ENCODE results near the gene BTBD19.

BTBD19 gene

DNA sequence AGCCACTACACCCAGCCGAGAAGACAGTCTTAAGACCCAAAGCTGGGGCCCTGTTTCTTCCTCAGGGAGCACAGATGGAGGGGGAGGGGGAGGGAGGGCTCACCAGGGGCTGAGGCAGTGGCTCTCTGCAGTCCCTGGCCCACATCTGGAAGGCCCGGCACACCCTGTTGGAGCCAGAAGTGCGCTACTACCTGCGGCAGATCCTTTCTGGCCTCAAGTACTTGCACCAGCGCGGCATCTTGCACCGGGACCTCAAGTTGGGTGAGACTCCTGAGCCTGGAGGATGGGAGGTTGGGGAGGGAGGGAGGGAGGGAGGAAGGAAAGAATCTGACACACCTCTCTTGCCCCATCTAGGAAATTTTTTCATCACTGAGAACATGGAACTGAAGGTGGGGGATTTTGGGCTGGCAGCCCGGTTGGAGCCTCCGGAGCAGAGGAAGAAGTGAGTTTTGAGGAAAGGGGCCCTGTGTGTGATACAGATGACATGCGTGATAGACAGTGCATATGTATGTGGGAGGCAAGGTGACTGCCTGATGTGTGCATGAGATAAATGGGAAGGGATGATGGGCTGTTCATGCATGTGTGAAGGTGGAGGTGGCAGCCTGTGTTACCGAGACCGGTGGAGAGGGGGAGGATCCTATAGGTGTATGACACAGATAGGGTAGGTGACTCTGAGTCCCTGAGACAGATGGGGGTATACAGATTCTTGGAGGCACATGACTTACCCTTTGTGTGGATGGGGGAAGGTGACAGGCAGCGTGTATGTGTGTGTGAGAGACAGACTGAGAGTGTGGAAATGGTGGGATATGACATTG, 6.6 kb upstream of the BTBD19 start:
- peak; percentile 93 for FAIRE-seq

DNA sequence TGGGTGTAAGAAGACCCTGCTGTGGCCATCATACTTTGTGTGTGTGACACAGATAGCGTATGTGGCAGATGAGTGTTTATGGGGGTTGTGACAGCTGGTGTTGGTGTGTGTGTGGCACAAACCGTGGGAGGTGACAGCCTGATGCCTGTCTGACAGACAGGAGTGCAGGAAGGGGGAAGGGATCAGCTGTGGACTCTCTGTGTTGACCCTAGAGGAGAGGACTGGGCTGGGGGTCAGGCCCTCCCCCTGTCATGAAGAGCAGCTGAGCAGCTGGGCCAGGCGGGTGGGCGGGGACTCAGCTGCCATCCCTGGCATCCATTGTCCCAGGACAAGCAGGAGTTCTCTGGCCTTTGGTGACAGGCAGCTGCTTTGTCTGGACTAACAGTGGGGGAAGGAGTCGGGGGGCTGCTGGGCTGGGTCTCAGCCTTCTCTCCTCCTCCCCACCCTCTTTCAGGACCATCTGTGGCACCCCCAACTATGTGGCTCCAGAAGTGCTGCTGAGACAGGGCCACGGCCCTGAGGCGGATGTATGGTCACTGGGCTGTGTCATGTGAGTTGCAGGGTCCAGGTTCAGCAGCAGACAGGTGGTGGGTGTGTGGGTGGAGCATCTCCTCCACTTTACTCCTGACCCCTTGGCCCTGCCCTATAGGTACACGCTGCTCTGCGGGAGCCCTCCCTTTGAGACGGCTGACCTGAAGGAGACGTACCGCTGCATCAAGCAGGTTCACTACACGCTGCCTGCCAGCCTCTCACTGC, 5.8 kb upstream of the BTBD19 start:
- no peak for TF ChIP-seq SPI1 (IDR thresholded peaks at IDR 0.05; ENCODE audit: low read depth, low read length)
- no peak for TF ChIP-seq POU2F2 (IDR thresholded peaks at IDR 0.05; ENCODE audit: low read depth, low read length)
- no peak; the same call in 1 of the 2 replicates for TF ChIP-seq POLR2AphosphoS5 (IDR thresholded peaks at IDR 0.05; ENCODE audit: low read depth, low read length)
- no peak for TF ChIP-seq PAX5 (IDR thresholded peaks at IDR 0.05; ENCODE audit: insufficient read depth, low read length, severe bottlenecking)
- TF ChIP-seq POLR2A (IDR thresholded peaks at IDR 0.05; ENCODE audit: low read depth, low read length) = no peak
- no peak for TF ChIP-seq TAF1 (IDR thresholded peaks at IDR 0.05; ENCODE audit: low read depth, low read length)
- peak; percentile 69 for FAIRE-seq
- DNase-seq (ENCODE audit: insufficient read length, low spot score) = no peak

More for the DNA sequence above, 6.6 kb upstream of the BTBD19 start:
- DNase-seq (ENCODE audit: insufficient read length, low spot score) = no peak
- TF ChIP-seq POU2F2 (IDR thresholded peaks at IDR 0.05; ENCODE audit: low read depth, low read length) (peak; percentile 23; the same call in 1 of the 2 replicates), TAF1 (IDR thresholded peaks at IDR 0.05; ENCODE audit: low read depth, low read length) (no peak)

DNA sequence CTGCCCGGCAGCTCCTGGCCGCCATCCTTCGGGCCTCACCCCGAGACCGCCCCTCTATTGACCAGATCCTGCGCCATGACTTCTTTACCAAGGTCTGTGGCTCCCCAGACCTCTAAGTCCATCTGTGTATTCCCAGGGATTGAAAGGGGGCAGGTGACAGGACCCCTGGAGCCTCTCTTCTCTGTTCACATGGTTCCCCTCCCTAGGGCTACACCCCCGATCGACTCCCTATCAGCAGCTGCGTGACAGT, 5.3 kb upstream of the BTBD19 start:
- DNase-seq (ENCODE audit: insufficient read length, low spot score) = no peak
- TF ChIP-seq SPI1 (IDR thresholded peaks at IDR 0.05; ENCODE audit: low read depth, low read length) (no peak), POLR2A (IDR thresholded peaks at IDR 0.05; ENCODE audit: low read depth, low read length) (no peak), TAF1 (IDR thresholded peaks at IDR 0.05; ENCODE audit: low read depth, low read length) (no peak), PAX5 (IDR thresholded peaks at IDR 0.05; ENCODE audit: insufficient read depth, low read length, severe bottlenecking) (no peak), POLR2AphosphoS5 (IDR thresholded peaks at IDR 0.05; ENCODE audit: low read depth, low read length) (no peak)
- FAIRE-seq = no peak

DNA sequence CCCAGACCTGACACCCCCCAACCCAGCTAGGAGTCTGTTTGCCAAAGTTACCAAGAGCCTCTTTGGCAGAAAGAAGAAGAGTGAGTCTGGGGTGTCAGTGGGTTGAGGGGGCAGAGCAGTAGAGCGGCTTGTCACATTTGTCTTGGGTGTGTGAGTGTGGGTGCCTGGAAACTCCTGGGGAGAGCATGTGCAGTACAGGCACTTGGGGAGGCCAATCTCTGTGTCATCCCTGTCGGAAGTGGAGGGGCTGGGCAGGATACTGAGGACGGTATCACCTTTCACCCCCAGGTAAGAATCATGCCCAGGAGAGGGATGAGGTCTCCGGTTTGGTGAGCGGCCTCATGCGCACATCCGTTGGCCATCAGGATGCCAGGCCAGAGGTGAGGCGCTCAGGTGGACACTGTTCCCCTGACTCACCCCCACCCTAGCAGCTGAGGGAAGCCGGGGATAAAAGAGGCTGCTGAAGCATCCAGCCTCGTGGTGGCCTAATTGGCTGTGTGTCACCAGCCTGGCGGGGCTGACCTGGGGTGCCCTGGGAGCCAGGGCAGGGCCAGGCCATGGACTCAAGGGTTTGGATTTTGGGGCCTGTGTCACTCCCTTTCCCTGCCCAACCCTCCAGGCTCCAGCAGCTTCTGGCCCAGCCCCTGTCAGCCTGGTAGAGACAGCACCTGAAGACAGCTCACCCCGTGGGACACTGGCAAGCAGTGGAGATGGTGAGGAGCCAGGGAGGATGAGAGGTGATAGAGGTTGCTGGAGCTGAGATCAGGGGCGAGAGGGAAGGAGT, 4.8 kb upstream of the BTBD19 start:
- no peak for FAIRE-seq
- TF ChIP-seq PAX5 (IDR thresholded peaks at IDR 0.05; ENCODE audit: insufficient read depth, low read length, severe bottlenecking) = no peak
- TF ChIP-seq POU2F2 (IDR thresholded peaks at IDR 0.05; ENCODE audit: low read depth, low read length) = no peak
- TF ChIP-seq SPI1 (IDR thresholded peaks at IDR 0.05; ENCODE audit: low read depth, low read length) = no peak
- TF ChIP-seq POLR2A (IDR thresholded peaks at IDR 0.05; ENCODE audit: low read depth, low read length) = no peak
- TF ChIP-seq POLR2AphosphoS5 (IDR thresholded peaks at IDR 0.05; ENCODE audit: low read depth, low read length) = no peak
- no peak for TF ChIP-seq TAF1 (IDR thresholded peaks at IDR 0.05; ENCODE audit: low read depth, low read length)
- no peak for DNase-seq (ENCODE audit: insufficient read length, low spot score)

DNA sequence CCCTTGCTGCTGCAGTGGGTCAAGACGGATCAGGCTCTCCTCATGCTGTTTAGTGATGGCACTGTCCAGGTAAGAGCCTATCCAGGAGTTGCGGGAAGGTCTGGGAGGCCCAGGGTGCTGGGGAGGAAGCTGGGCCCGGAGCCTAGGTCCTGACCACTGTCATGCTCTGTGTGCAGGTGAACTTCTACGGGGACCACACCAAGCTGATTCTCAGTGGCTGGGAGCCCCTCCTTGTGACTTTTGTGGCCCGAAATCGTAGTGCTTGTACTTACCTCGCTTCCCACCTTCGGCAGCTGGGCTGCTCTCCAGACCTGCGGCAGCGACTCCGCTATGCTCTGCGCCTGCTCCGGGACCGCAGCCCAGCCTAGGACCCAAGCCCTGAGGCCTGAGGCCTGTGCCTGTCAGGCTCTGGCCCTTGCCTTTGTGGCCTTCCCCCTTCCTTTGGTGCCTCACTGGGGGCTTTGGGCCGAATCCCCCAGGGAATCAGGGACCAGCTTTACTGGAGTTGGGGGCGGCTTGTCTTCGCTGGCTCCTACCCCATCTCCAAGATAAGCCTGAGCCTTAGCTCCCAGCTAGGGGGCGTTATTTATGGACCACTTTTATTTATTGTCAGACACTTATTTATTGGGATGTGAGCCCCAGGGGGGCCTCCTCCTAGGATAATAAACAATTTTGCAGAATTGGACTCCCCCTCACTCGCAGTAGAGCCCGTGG, 2.9 kb upstream of the BTBD19 start:
- DNase-seq (ENCODE audit: insufficient read length, low spot score) = no peak
- no peak for FAIRE-seq
- TF ChIP-seq TAF1 (IDR thresholded peaks at IDR 0.05; ENCODE audit: low read depth, low read length) (no peak), POLR2A (IDR thresholded peaks at IDR 0.05; ENCODE audit: low read depth, low read length) (0 out of 2 replicates have a peak, but pooled peaks have one; percentile 33), PAX5 (IDR thresholded peaks at IDR 0.05; ENCODE audit: insufficient read depth, low read length, severe bottlenecking) (no peak)

DNA sequence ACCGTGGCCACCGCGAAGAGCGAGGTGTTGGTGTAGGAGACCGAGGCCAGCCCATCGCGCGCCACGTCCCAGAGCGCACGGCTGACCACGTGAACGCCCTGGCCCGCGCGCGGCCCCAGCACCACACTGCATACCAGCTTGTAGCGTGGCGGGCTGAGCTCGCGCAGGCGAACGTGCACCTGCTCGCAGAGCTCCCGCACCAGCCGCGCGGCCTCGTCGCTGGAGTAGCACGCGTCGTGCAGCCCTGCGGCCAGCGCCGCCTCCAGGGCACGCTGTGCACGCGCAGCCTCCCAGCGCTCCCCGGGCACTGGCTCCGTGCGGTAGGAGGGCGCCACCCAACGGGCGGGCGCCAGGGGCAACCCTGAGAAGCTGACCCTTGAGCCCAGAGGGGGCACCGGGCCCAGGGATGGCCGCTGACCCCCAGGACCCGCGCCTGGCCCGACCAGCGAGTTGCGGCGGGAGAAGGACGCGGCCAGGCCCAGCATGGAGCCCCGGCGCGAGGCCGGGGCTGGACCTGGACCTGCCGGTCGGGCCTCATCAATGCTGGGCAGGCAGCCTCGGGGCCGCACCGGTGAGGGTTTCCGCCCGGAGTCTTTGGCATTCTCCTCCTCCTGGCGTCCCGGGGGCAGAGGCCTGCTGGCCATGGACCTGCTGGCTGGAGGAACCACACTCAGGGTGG, 2.2 kb upstream of the BTBD19 start:
- FAIRE-seq = no peak
- no peak for DNase-seq (ENCODE audit: insufficient read length, low spot score)
- no peak for TF ChIP-seq POLR2AphosphoS5 (IDR thresholded peaks at IDR 0.05; ENCODE audit: low read depth, low read length)

DNA sequence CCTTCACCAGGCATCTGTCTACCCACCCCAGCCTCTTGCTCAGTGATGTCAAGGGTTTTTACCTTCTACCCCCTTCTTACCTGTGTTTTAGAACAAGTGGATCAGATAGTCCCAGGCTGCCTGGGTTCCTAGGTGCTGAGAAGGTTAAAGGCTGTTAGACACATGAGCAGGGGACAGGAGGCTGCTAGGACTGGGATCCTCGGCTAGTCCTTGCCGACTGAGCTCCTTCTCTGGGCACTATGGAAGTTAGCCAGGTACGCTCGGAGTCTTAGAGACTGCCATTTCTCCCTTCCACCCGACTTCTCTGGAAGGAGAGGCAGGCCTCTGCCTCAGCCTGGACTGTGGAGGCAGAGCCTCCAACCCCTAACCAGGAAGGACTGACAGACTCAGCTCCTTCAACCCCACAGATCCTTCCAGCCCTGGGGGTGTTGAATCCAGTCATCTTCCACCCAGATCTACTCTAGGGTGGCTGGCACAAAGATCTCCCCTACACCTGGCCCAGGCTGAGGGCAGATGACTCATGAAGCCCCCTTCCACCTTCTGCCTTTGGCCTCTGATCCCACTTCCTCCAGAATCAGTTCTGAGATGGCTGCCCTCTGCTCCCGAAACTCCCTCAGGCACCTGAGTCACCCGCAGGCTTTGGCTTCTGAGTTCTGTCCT, 1.5 kb upstream of the BTBD19 start, which contains the start of gene DYNLT4:
DYNLT4 (minus strand) TSS at position 648 of the 660 bp plus-strand sequence. CDS start 683 bp downstream, outside the sequence.
- FAIRE-seq = peak; percentile 16
- TF ChIP-seq POU2F2 (IDR thresholded peaks at IDR 0.05; ENCODE audit: low read depth, low read length) (no peak), SPI1 (IDR thresholded peaks at IDR 0.05; ENCODE audit: low read depth, low read length) (peak; percentile 59; the same call in 1 of the 2 replicates)
- DNase-seq (ENCODE audit: insufficient read length, low spot score) = no peak

DNA sequence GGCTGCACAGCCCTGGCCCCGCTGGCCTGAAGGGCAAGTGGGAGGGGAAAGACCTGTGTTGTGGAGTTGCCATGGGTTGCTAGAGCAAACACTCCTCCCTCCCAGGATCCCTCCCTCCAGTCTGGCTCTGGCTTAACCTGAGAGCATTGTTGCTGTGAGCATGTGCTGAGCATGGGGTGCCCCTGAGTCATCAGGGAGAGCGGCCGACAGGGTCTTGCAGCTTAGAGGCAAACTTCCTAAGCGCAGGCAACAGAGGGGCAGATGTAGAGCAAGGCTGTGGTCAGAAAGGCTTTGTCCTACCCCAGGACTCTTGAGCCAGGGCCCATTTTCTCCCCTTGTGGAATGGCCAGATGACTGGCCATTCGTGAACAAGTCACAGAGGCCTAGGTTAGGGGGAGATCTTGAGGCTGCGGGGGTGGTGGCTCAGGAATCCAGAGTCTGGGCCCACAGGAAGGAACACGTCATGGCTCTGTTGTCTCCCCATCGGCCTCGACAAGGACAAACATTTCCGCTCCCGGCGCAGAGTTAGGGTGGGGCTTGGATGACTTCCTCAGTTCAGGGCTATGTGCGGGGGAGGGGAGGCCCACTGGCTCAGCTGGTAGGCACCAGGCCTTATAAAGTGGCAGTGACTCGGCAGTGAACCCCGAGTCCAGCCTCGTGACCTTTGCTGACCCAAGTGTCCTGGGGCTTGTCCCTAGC, 810 bp upstream of the BTBD19 start:
- DNase-seq (ENCODE audit: insufficient read length, low spot score) (no peak), FAIRE-seq (peak; percentile 91)
- no peak for TF ChIP-seq TAF1 (IDR thresholded peaks at IDR 0.05; ENCODE audit: low read depth, low read length)
- peak; percentile 67; the same call in 1 of the 2 replicates for TF ChIP-seq POLR2A (IDR thresholded peaks at IDR 0.05; ENCODE audit: low read depth, low read length)
- TF ChIP-seq POLR2AphosphoS5 (IDR thresholded peaks at IDR 0.05; ENCODE audit: low read depth, low read length) = peak; percentile 76
- peak; percentile 58 for TF ChIP-seq SPI1 (IDR thresholded peaks at IDR 0.05; ENCODE audit: low read depth, low read length)

Data from GM12891 (cell line).